ENCODE measurements around the gene OGDH.

The OGDH gene

GRCh38 chr7:44709011-44709915 lies 102.8 kb downstream of the OGDH start:
- DNase-seq (ENCODE audit: low read depth): no peak
- in situ Hi-C loops (cut with HindIII; ENCODE audit: low sequenced_read_pairs): no loop called here
- no peak for TF ChIP-seq CTCF (IDR thresholded peaks at IDR 0.05; ENCODE audit: low read depth, low read length, missing control alignments)
- no peak overlapping the region for H3K4me3 ChIP-seq (ENCODE audit: low read depth, low read length)

DNA sequence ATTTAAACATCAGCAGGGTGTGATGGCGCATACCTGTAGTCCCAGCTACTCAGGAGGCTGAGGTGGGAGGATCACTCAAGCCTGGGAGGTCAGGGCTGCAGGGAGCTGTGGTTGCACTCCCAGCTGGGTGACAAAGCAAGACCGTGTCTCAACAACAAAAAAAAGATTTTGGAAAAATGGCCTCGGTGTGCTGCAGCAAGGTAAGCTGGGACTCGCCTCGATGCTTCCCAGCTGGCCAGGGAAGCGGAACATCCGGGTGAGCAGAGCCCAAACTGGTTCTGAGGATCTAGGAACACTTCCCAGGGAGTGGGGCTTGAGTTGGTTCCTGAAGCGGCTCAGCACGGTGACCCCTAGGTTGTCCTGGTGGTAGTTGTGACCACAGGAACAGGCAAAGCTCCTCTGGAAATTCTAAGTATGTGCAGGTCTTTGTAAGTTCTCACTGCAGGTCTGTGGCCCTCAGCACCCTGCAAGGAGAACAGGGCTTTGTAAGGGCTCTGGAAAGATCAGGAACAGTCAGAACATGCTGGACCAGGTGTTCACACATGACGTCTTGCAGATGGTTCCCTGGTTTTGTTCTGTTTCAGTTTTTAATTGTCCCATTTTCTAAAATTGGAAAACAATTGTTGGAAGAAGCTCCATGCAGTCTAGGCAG lies 103.6 kb downstream of the OGDH start:
- no peak for TF ChIP-seq CTCF (IDR thresholded peaks at IDR 0.05; ENCODE audit: low read depth, low read length, missing control alignments)
- in situ Hi-C loops (cut with HindIII; ENCODE audit: low sequenced_read_pairs): no loop called here

DNA sequence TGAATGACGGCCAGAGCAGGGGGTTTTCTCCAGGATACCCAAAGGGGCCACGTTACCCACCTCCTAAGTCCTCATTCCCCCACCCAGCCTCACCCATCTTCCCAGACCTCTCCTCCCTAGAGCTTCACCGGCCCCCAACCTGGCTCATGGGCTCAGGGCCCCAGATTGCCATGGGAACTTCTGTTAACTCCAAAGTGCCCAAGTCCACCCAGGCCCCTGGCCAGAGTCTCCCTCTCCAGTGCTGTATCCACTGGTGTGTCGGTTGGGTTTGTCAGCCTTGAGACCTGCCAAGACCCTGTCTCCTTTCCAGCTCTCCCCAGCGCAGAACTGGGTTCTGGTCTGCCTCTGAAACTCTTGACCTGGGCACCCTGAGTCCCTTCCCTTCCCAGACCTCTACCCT lies 105.1 kb downstream of the OGDH start:
- no peak for DNase-seq (ENCODE audit: low read depth)
- H3K4me3 ChIP-seq (ENCODE audit: low read depth, low read length): no peak overlapping the region
- in situ Hi-C loops (cut with HindIII; ENCODE audit: low sequenced_read_pairs): no loop called here
- TF ChIP-seq CTCF (IDR thresholded peaks at IDR 0.05; ENCODE audit: low read depth, low read length, missing control alignments): no peak

More for the DNA sequence above, 103.6 kb downstream of the OGDH start:
- H3K4me3 ChIP-seq (ENCODE audit: low read depth, low read length): no peak overlapping the region
- no peak for DNase-seq (ENCODE audit: low read depth)

- H3K4me3 ChIP-seq (ENCODE audit: low read depth, low read length): no peak overlapping the region
- in situ Hi-C loops (cut with HindIII; ENCODE audit: low sequenced_read_pairs): no loop called here
- no peak for TF ChIP-seq CTCF (IDR thresholded peaks at IDR 0.05; ENCODE audit: low read depth, low read length, missing control alignments)
- DNase-seq (ENCODE audit: low read depth): no peak
These were observed 105.6 kb downstream of the OGDH start for GRCh38 chr7:44712012-44712411.

DNA sequence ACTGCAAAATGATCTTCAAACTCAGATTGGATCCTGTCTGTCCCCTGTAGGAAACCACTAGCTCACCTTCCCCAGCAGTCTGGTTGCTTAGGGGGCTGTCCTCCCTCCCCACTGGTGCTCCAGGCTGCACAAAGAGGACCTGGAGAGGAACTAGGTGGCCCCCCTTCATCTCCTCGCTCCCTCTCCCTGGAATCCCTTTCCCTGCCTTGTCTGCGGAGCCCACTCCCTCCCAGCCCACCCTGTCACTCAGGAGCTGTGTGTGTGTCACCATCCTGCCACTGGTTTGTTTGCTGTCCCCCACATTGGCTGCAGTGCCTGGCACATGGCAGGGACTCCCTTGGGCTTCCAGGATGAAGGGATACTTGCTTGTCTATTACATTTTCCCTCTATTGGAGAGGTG lies 106.7 kb downstream of the OGDH start:
- no peak for TF ChIP-seq CTCF (IDR thresholded peaks at IDR 0.05; ENCODE audit: low read depth, low read length, missing control alignments)
- no peak overlapping the region for H3K4me3 ChIP-seq (ENCODE audit: low read depth, low read length)
- in situ Hi-C loops (cut with HindIII; ENCODE audit: low sequenced_read_pairs): no loop called here
- DNase-seq (ENCODE audit: low read depth): no peak

DNA sequence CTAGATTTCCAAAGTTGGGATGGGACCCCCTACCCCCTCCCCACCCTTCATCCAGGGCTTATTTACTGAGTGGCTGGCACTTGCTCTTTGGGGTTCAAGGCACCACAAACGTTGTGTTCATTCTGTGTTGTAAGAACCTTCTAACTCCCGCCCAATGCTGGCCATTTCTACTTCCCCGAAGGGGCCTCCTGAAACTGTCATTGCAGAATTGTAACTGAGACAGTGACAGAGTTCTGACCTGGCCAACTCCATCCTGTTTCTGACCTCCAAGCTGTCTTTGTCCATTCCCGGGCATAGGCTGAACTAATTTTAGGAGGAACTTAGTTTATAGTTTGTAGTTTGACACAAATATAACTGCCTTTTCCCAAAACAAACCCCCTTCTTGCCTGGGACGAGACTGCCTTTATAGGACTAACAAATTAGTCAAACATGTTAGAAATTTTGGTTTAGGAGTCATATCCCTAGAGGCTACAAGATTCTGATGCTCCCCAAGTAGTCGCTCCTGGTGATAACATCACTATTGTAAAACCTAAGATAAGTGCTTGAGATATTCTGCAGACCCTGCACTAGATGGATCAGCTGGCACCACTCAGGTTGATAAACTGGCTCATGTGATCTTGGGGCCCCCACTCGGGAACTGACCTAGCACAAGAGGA lies 107.4 kb downstream of the OGDH start:
- H3K4me3 ChIP-seq (ENCODE audit: low read depth, low read length): no peak overlapping the region
- in situ Hi-C loops (cut with HindIII; ENCODE audit: low sequenced_read_pairs): no loop called here
- no peak for TF ChIP-seq CTCF (IDR thresholded peaks at IDR 0.05; ENCODE audit: low read depth, low read length, missing control alignments)
- no peak for DNase-seq (ENCODE audit: low read depth)
